GM23338 (cell line): ENCODE results near the gene SBF2.

Source experiments
- CREB1 ChIP-seq: fragments of 250-450 bp; sonication (Bioruptor Pico); IDR thresholded peaks from 2 replicates; pipeline ENCODE4 v1.5.0; 2020; ENCODE audit warnings: low read depth, mild to moderate bottlenecking, moderate library complexity
- CTCF ChIP-seq, 2 experiments: fragments of 200-600 bp in 1 of 2; sonication (generic) in 1 of 2; conservative IDR thresholded peaks; 2 replicates each; pipeline versions ENCODE4 v1.5.1 to v1.6.1; 2016 to 2017; ENCODE audit warnings: antibody characterized with exemption in 2 of 2, low read depth in 2 of 2, mild to moderate bottlenecking in 2 of 2, moderate library complexity in 1 of 2
- EZH2 ChIP-seq: fragments of 200-600 bp; sonication (generic); IDR thresholded peaks from one replicate; pipeline ENCODE4 v1.8.0; 2017; ENCODE audit warnings: antibody characterized with exemption, mild to moderate bottlenecking, low read depth; ENCODE audit not compliant: unreplicated experiment
- NANOG ChIP-seq: IDR thresholded peaks from 2 replicates; pipeline ENCODE4 v1.6.1; 2016; ENCODE audit warnings: antibody characterized with exemption, borderline replicate concordance
- POLR2AphosphoS5 ChIP-seq: IDR thresholded peaks from 2 replicates; pipeline ENCODE4 v1.6.1; 2016; ENCODE audit warnings: antibody characterized with exemption, low read depth
- REST ChIP-seq: IDR thresholded peaks from one replicate; pipeline ENCODE4 v1.6.1; 2018; ENCODE audit warnings: antibody characterized with exemption; ENCODE audit not compliant: unreplicated experiment

GRCh38 chr11:9952511-9953196 is 341.4 kb downstream of the SBF2 start:
- TF ChIP-seq CTCF (conservative IDR thresholded peaks at IDR 0.05; ENCODE audit: low read depth in 2 of 2) (no peak), EZH2 (no peak), NANOG (no peak), CREB1 (CRISPR knock-in tag) (no peak), REST (no peak), POLR2AphosphoS5 (no peak)
